OCI-LY3 (cell line): ENCODE data around the gene LDB2.

Experiments
- CTCF ChIP-seq: fragments of 200-600, 300-600 bp; sonication (generic); IDR thresholded peaks from 2 replicates; pipeline ENCODE4 v1.5.1; 2014; ENCODE audit warnings: antibody characterized with exemption, low read length, low read depth
- EZH2phosphoT487 ChIP-seq: fragments of 200-600 bp; shearing (Covaris generic); IDR thresholded peaks from 2 replicates; pipeline ENCODE4 v1.6.1; 2018; ENCODE audit warnings: antibody characterized with exemption, mixed run types, low read depth

DNA sequence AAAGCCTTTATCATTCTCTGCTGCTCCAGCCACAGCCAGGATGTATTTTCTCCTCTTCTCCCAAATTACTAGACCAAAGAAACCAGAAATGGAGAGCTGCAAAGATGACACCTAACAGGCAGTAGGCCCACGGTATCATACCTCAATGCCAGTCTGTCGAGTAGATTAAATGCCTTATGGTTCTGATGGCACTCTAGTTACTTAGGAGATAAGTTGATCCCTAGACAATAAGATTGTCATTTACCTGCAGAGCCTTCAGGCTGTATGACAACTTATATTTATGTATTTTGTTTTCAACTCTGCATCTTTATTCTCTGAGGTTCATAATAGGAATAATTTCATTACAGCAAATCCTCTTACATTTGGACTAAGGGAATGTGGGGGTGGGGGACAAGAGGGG, 262.1 kb downstream of the LDB2 start:
- TF ChIP-seq CTCF (no peak), EZH2phosphoT487 (no peak)
